Activated CD8-positive, alpha-beta memory T cell treated with anti-CD3 and anti-CD28 coated beads for 36 hours (primary cell): ENCODE data around the gene HSDL2. TPM values are rescaled to one million over a fixed set of nuclear protein-coding genes. Genes with fewer than 3 reads are reported as not detected.
"Not testable (repeated sequence)": the region's sequence is repeated elsewhere in the genome, so short reads cannot be mapped to it uniquely, and the experiment has no call there.

Experiments
- CTCF ChIA-PET: fragments of 350-600 bp; sonication (Branson Sonifier 250); formaldehyde crosslinking; loops from one replicate; lab custom pipeline; 2021; ENCODE audit warnings: antibody characterized with exemption; lab: Charles Lee
- POLR2A ChIA-PET: fragments of 350-600 bp; sonication (Branson Sonifier 250); formaldehyde crosslinking; loops from one replicate; lab custom pipeline; 2021; ENCODE audit warnings: antibody characterized with exemption; lab: Charles Lee
- total RNA-seq, 2 experiments: library from RNA; stranded (reverse); gene quantifications; one replicate each; pipeline ENCODE4 v1.2.3, GENCODE V29; 2021

Gene HSDL2
- total RNA-seq, 2 experiments from 2014 or later: 15.8 to 16.6 TPM

GRCh38 chr9:112382066-112382465 is 2.2 kb downstream of the HSDL2 start:
- ChIA-PET POLR2A (no interaction called here), CTCF (no interaction called here)

GRCh38 chr9:112382501-112383364 is 2.8 kb downstream of the HSDL2 start:
- POLR2A ChIA-PET: no interaction called here
- CTCF ChIA-PET: no interaction called here

GRCh38 chr9:112384219-112384618 is 4.3 kb downstream of the HSDL2 start:
- CTCF ChIA-PET: no interaction called here
- POLR2A ChIA-PET: no interaction called here

GRCh38 chr9:112384690-112385089 is 4.8 kb downstream of the HSDL2 start:
- POLR2A ChIA-PET: no interaction called here

GRCh38 chr9:112387115-112387514 is 7.2 kb downstream of the HSDL2 start:
- CTCF ChIA-PET: no interaction called here
- POLR2A ChIA-PET: no interaction called here

More at GRCh38 chr9:112384690-112385089, 4.8 kb downstream of the HSDL2 start:
- CTCF ChIA-PET: no interaction called here

GRCh38 chr9:112389897-112390296 is 10.0 kb downstream of the HSDL2 start:
- POLR2A ChIA-PET, CTCF ChIA-PET: not testable (repeated sequence)

GRCh38 chr9:112391936-112392560 is 12.1 kb downstream of the HSDL2 start:
- POLR2A ChIA-PET: not testable (repeated sequence)

GRCh38 chr9:112393146-112393545 is 13.2 kb downstream of the HSDL2 start:
- POLR2A ChIA-PET, CTCF ChIA-PET: not testable (repeated sequence)

More at GRCh38 chr9:112391936-112392560, 12.1 kb downstream of the HSDL2 start:
- CTCF ChIA-PET: not testable (repeated sequence)

GRCh38 chr9:112396416-112396815 is 16.5 kb downstream of the HSDL2 start:
- POLR2A ChIA-PET: no interaction called here

GRCh38 chr9:112396872-112397271 is 17.0 kb downstream of the HSDL2 start:
- ChIA-PET POLR2A (no interaction called here), CTCF (no interaction called here)

More at GRCh38 chr9:112396416-112396815, 16.5 kb downstream of the HSDL2 start:
- CTCF ChIA-PET: no interaction called here

- CTCF ChIA-PET: interaction anchor here (0.6 to 1.3 kb wide), 3 partner anchors 13 to 341 kb away, joined by 3 to 4 read pairs (median 4); no protein-coding TSS in a partner anchor
- POLR2A ChIA-PET: no interaction called here
Measured at GRCh38 chr9:112401175-112401815, 21.4 kb downstream of the HSDL2 start.

GRCh38 chr9:112403614-112404201 is 23.8 kb downstream of the HSDL2 start:
- CTCF ChIA-PET: no interaction called here

GRCh38 chr9:112404508-112404932 is 24.6 kb downstream of the HSDL2 start:
- ChIA-PET POLR2A (no interaction called here), CTCF (no interaction called here)

More at GRCh38 chr9:112403614-112404201, 23.8 kb downstream of the HSDL2 start:
- POLR2A ChIA-PET: no interaction called here

- ChIA-PET CTCF (no interaction called here), POLR2A (no interaction called here)
Measured at GRCh38 chr9:112408275-112408674, 28.4 kb downstream of the HSDL2 start.

- CTCF ChIA-PET: no interaction called here
- POLR2A ChIA-PET: no interaction called here
Measured at GRCh38 chr9:112408819-112409218, 28.9 kb downstream of the HSDL2 start.

- ChIA-PET POLR2A (interaction anchor here (1.0 kb wide), 1 partner anchor 21 kb away, joined by 5 read pairs; no protein-coding TSS in a partner anchor), CTCF (no interaction called here)
Measured at GRCh38 chr9:112409758-112410157, 29.9 kb downstream of the HSDL2 start.

GRCh38 chr9:112411626-112412027 is 31.7 kb downstream of the HSDL2 start:
- POLR2A ChIA-PET: no interaction called here
- CTCF ChIA-PET: interaction anchor here (0.6 kb wide), 1 partner anchor 282 kb away, joined by 3 read pairs; no protein-coding TSS in a partner anchor

- CTCF ChIA-PET, POLR2A ChIA-PET: not testable (repeated sequence)
Measured at GRCh38 chr9:112413728-112414127, 33.8 kb downstream of the HSDL2 start.

- ChIA-PET POLR2A (no interaction called here), CTCF (interaction anchor here (0.7 kb wide), 1 partner anchor 58 kb away, joined by 3 read pairs; no protein-coding TSS in a partner anchor)
Measured at GRCh38 chr9:112420208-112420607, 40.3 kb downstream of the HSDL2 start.
